Keratinocyte (primary cell): ENCODE results near the gene CFAP410.

Experiments used
- CTCF ChIP-seq, 3 experiments: IDR thresholded peaks in 1 of 3; conservative IDR thresholded peaks in 1 of 3; optimal IDR thresholded peaks in 1 of 3; 2 replicates in 2 of 3; 3 replicates in 1 of 3; pipeline versions ENCODE3 to v1.5.1; 2011; ENCODE audit warnings: low read length in 3 of 3, mild to moderate bottlenecking in 3 of 3, moderate library complexity in 2 of 3, control low read depth in 1 of 3, inconsistent platforms in 1 of 3; ENCODE audit not compliant: insufficient read depth in 2 of 3; ENCODE audit errors: extremely low read depth in 1 of 3
- EZH2 ChIP-seq: IDR thresholded peaks from one replicate; pipeline ENCODE4 v1.6.1; 2012; ENCODE audit warnings: inconsistent platforms, mild to moderate bottlenecking, low read length, moderate library complexity

- TF ChIP-seq EZH2 (no peak), CTCF (optimal IDR thresholded peaks at IDR 0.05 in 1 of 3, IDR thresholded peaks at IDR 0.05 in 1 of 3, conservative IDR thresholded peaks at IDR 0.05 in 1 of 3; ENCODE audit: extremely low read depth in 1 of 3, insufficient read depth in 2 of 3, low read length in 3 of 3) (no peak)
Observed at GRCh38 chr21:44320847-44321246, 18.3 kb downstream of the CFAP410 start.
